ENCODE data around the gene GMPR. TPM values are rescaled to one million over a fixed set of nuclear protein-coding genes. Genes with fewer than 3 reads are reported as not detected.

Gene GMPR
- total RNA-seq, 1 donor from 2014 or later: 13.6 TPM

DNA sequence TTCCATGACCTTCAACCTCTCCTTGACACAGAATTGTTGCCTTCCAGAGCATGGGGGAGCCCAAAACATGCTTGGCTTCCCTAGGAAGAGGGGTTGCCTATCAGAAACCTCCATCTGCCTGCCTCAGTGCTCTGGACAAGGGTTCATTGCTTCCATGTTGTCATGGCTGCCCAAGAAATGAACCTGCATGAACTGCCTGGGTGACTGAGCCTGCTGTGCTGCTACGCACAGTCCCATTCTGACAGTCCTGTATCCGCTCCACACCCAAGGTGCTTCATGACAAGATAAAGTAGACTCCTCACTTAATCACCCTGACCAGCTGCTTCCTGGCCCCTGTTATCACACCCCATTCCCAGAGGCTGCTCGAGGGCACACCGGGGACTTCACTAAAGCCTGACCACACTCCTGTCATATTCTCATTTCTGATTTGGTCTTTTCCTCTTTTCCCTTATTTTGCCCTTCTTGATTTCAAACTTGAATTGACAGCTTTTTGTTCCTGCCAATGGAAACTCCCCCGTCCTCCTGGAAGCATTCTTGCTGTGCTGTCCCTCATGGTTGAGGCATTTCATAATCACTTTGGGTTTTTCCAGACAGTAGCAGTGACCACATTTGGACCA is 31.9 kb downstream of the GMPR start:
- DNase-seq (ENCODE audit: low read depth in 2 of 2): no peak

DNA sequence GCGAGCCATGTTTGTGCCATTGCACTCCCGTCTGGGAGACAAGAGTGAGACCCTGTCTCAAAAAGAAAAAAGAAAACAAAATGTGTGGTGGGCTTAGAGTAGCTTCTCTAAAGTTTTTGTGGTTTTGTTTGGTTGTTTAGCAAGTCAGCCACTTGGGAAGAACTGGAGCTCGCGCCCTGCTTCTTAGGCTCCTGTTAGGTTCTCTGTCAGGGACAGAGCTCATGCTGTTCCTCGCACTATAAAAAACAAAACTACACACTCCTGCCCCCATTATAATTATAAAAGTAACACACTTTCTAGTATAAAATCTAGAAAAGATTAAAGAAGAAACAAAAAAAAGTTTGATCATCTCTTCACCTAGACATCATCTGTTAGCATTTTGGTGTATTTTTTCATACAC is 33.0 kb downstream of the GMPR start:
- no peak for DNase-seq (ENCODE audit: low read depth in 2 of 2)

DNA sequence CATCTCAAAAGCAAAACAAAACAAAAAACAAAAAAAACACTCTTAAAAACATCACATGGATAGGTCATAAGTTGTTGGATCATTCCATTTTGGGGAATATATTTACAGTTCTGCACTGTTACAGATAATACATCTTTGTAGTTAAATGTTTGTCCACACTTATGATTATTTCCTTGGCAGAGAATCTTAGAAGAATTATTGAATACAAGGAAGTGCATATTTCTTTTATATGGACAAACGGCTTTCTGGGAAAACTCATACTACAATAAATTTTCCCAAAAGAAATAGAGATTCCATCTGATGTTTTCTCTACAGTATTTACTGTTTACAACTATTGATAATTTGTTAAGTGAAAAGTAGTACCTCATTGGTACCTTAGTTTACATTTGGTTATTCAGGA is 33.8 kb downstream of the GMPR start:
- no peak for DNase-seq (ENCODE audit: low read depth in 2 of 2)

DNA sequence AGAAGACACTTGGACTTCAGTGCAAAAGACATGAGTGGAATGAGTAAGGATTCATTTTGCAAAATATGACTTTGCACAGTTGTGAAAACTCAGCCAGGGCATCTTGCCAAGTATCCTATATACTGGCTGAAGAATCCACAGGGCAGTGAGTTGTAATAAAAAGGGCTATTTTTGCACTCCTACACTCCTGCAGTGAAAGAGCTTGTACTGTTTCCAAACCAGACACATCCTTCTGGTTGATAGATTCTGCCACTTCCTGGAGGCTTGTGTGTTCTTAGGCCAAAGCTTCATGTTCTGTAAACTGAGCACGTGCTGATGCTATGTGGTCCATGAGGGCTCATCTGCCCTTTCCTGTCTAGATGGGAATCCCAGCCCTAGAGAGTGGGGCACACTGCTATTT is 34.9 kb downstream of the GMPR start:
- peak in 1 of 2 donors; percentile 28 for DNase-seq (ENCODE audit: low read depth in 2 of 2)

DNA sequence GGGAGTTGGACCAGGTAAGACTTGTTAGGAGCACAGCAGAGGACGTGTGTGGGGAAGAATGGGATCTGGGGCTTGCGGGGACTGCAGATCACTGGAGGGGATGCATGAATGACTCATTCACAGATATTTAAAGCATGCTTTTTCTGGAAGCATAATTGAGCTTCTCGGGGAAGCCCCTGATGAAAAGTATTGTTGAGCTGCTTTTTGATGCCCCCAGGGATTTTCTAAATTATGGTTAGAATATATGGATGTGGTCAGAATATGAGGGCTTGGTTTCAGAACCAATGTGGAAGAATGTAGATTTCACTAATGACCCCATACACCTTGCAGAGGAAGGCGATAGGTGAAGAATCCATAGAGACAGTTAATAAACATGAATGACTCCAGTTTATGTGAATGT is 36.1 kb downstream of the GMPR start:
- no peak for DNase-seq (ENCODE audit: low read depth in 2 of 2)

DNA sequence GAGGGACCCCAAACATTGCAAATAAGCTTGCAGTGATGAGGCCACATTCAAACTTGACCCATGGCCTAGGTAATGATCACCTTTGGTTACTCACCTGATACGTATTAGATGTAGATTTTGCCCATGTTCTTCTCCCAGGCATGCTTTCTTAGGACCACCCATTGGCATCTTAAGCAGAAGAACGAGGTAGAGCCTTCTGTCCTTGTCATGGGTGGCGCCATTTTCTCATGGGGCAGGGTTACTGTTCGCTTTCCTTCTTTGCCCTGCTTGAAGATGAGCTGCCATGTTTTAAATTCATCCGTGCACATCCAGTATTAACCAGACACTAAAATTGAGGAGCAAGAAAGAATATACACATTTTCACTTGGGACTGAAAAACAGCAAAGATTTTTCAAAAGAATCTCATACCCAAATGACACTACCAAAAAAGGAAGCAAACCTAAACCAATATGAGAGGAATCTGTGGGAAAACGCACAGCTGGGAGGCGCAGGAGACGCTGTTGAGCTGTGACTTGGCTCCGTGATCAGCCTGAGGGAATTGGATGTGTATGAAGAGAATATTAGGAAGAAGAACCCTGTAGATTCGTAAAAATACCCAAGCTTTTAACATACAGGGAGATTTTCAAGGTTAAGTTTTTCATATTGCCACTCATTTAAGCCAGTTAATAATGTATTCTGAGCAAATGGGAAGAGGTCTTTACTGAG is 36.6 kb downstream of the GMPR start:
- DNase-seq (ENCODE audit: low read depth in 2 of 2): no peak

DNA sequence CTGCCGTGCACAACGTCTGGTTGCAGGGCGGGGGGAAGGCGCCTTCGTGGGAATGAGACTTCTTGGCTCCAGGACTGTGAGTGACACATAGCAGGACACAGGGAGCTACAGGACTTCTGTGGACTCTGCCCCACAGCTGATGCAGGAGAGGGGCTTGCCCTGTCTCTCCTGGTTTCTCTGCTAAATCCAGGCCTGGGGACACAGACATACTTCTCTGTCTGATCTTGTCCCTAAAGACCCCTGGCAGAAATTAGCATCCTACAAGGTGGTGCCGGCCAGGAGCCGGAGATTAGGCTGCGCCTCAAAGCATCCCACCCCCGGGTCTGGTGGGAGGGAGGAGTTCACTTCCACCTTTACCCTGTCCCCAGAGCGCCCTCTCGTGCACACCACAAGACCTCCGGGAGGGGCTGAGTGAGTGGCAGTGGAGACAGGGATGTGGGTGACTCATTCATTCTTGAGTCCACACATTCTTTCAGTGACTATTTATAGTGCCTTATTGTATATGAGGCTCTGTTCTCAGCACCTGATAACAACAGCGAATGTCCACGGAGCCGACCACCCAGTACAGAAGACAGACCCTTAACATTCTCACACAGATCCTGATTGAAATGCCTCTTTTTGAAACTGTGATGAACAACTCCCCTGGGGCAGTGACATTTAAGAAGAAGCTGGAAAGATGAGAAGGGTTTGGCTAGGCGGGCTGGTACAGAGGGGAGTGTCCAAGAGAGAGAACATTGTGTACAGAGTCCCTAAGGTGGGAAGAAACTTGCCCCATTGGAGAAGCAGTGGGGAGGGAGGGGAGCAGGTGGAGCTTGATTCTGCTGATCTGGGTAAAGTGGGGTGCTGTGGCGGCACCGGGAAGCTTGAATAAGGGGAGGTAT is 39.0 kb downstream of the GMPR start:
- DNase-seq (ENCODE audit: low read depth in 2 of 2): peak; percentile 21 to 96

DNA sequence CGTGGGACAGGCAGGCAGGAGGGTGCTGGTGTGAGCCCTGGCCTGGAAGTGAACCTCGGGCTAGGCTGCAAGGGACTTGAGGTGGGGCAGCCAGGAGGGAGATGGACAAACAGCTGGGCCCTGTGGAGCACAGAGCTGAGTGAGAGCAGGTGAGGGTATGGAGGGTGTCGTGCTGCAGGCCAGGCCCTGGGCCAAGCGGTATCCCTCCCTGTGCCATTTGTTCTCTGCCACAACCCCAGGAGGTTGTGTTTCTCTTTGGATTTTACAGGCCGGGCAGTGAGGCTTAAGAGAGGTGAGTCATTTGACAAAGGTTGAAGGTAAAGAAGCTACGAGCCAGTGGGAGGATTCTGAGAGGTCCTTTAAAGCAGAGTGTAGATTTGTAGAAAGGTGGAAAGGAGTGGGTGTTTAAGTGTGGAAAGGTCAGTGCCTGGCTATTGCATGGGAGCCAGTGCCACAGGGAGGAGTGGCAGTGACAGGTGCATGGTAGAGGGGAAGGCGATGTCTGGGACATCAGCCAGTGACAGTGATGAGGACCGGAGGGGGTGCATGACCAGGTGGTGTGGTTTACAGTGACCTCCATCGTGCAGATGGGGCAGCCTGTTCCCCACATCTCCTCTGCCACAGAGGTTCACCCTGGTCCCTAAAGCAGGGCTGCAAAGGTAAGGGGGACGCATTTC is 39.8 kb downstream of the GMPR start:
- DNase-seq (ENCODE audit: low read depth in 2 of 2): no peak

DNA sequence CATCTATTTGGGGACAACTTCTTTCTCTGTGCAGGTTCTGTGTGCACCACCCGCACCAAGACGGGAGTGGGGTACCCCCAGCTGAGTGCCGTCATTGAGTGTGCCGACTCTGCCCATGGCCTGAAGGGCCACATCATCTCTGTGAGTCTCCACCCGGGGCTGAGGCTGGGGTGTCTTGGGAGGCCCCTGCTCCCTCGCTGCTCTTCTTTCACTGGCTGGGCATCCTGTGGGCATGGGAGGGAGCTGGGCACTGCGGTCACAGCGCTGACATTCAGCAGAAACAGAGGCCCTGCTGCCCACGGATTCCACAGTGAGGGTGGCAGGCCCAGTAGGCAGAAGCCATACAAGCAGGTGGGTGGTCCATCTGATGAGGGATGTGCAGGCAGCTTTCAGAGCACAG is 40.4 kb downstream of the GMPR start:
- DNase-seq (ENCODE audit: low read depth in 2 of 2): no peak

DNA sequence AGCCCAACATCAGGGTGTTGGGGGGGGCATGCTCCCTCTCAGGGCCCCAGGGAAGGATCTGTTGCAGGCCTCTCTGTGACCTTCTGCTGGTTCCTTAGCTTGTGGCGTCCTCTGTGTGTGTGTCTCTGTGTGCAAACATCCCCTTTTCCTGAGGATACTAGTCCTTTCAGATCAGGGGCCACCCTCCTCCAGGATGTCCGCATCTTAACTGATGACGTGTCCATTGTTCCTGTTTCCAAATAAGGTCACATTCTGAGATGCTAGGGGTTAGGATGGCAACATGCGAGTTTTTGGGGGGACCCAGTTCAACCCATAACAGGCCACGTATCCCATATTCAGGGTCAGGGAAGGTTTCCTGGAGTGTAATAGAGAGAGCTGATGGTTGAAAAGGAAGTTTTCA is 40.9 kb downstream of the GMPR start:
- DNase-seq (ENCODE audit: low read depth in 2 of 2): no peak

DNA sequence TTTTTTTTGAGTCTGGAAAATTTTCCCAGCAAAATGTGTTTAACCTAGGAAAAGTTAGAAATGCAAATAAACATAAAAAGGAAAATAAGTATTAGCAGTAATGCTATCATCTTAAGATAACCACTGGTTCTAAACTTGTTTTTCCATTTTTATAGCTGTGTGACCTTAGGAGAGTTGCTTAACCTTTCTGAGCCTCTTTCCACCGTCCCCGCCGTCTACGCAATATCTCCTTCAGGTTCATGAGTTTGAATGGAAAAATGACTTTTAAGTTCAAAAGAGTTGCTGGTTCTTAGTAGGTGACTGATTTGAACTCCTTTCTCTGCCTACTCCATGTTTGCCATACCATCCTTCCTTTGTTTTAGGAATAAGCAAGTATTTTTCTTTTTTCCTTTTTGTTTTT is 44.0 kb downstream of the GMPR start:
- no peak for DNase-seq (ENCODE audit: low read depth in 2 of 2)

DNA sequence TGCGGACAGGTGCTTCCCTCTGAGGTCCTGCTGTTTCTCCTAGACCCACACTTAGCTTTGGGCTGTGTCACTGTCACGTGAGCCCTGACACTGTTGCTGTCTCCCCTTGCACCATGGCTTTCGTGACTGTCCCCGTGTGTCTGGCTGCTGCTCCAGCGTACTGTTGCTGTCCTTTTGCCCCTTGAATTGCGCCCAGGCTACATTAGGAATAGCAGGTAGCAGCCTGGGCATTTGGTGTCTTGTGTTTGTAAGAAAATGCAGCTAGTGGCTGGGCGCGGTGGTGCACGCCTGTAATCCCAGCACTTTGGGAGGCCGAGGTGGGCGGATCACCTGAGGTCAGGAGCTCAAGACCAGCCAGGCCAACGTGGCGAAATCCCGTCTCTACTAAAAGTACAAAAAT is 46.1 kb downstream of the GMPR start:
- DNase-seq (ENCODE audit: low read depth in 2 of 2): no peak

DNA sequence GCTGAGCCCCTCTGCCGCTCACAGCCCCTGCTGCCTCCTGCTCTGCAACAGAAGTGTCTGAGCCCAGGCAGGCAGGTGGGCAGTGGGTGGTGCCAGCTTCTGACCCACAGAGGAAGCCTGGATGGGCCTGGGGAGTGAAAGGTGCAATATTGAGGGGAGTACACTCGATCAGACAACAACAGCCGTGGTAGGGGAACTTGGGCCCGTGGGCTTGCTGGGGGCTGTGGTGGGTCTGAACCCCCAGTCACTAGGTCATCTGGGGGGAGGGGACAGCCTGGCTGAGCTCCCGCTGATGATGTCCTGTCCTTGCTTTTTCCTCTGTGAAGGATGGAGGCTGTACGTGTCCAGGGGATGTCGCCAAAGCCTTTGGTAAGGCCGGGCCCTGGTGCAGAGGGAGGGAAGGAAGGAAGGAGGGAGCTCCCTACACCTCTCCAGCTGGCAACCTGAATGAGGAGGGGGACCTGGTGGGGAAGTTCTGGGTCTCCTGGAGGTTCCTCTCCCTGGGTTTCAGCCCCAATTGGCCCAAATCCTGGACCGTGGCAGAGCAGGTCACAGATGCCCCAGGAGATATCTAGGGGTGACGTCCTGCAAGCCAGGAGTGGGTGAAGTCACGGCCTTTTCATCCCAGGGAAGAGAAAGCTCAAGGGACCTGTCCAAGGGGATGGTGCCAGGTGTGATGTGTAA is 47.2 kb downstream of the GMPR start:
- DNase-seq (ENCODE audit: low read depth in 2 of 2): no peak

DNA sequence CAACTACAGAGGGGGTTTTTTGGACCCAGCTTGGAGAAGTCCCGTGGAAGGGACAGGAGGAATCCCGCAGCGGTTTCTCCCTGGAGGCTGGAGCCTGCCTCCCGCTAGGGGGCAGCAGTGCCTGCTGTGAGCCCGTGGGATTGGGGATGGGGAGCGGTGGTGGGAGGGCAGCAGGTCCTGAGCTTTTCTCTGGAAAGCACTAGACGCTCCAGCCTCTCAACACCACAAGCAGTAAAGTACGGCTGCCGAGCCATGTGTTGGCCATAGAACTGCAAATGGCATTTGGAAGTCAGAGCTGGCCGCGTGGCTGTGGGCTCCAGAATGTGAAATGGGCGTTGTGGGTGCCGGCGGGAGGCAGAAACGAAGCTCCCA is 47.8 kb downstream of the GMPR start:
- peak; percentile 6 to 57 for DNase-seq (ENCODE audit: low read depth in 2 of 2)

DNA sequence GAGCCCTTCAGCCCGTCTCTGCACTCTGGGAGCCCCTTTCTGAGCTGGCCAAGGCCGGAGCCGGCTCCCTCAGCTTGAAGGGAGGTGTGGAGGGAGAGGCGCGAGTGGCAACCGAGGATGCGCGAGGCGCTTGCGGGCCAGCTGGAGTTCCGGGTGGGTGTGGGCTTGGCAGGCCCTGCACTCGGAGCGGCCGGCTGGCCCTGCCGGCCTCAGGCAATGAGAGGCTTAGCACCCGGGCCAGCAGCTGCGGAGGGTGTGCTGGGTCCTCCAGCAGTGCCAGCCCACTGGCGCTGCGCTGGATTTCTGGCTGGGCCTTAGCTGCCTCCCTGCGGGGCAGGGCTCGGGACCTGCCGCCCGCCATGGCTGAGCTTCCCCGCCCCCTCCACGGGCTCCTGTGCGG is 49.8 kb downstream of the GMPR start:
- DNase-seq (ENCODE audit: low read depth in 2 of 2): no peak

DNA sequence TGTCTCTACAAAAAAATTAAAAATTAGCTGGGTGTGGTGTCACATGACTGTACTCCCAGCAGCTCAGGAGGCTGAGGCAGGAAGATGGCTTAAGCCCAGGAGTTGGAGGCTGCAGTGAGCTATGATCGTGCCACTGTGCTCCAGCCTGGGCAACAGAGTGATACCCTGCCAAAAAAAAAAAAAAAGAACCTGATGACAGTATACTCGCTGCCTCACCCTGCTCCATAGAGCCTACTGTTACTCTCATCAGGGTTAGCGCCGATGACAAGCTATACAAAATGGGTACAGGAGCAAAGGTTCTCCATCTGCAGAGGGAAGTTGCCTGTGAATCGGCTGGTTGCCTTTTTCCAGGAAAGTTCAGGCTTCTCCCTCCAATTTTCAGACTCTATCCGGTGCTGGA is 53.4 kb downstream of the GMPR start:
- no peak for DNase-seq (ENCODE audit: low read depth in 2 of 2)

DNA sequence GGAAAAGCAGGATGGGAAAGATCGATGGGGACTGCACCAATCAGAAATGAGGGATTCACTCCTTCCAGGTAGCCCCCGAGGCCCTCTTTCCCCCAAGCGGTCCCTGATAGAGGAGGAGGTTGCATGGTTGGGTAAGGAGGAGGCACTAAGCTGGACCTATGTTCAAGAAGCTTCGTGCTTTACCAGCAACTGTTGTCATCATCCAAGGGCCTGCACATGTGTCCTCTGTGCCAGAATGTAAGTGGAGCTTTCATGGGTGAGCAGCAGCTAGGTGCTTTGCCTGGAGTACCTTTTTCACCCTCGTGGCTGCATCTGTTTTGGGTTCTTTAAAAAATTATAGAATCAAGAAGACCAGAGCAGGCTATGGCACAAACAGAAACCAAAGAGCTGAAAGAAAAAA is 54.0 kb downstream of the GMPR start:
- DNase-seq (ENCODE audit: low read depth in 2 of 2): no peak

DNA sequence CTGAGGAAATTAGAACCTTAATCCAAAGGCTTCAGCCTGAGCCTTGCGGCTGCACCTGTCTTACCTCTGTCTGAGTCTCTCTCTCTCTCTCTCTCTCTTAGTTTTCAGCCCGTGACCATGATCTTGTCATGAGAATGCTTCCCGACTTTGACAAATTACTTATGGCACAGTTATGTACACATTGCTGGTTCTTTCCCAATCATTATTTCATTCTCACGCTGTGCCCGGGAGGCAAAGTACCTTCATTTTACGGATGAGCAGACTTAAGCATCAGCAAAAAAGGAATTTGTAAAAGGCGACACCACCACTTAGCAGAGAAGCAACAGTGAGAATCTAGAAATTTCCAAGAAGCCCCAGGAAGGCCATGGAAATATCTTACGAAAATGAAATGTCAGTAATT is 54.6 kb downstream of the GMPR start:
- no peak for DNase-seq (ENCODE audit: low read depth in 2 of 2)

DNA sequence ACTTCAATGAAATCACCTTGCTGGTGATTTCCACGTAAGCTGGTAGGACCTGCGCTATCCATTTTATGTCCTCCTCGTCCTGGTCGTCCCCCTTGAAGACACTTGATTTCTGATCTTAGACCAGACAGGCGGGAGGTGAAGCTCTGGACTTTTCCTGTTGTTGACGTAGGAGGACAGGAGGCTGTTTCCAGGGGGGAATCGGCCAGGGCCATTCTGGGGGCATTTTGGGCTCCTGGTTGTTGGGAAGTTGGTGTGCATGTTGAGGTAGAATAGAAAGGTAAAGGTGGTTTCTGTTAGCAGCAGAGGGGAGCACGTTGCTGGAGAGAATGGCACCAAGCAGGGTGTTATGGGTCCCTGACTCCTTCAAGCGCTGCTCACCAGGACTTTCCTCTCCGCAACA is 56.0 kb downstream of the GMPR start:
- no peak for DNase-seq (ENCODE audit: low read depth in 2 of 2)

DNA sequence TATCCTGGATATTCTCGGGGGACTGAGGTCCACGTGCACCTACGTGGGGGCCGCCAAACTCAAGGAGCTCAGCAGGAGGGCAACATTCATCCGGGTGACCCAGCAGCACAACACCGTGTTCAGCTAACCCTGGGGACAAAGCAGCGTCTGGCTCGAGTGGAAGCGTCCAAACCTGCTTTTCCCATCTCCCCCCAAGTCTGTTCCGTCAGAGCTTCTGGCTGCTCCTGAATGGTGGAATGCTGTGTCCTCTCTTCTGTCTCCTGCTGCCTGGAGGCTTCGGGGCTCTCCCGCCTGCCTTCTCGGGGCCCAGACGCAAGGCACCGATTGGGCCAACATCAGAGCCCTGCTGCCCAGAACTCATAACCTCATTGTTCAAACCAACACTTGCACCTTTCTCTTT is 56.7 kb downstream of the GMPR start:
- DNase-seq (ENCODE audit: low read depth in 2 of 2): no peak

DNA sequence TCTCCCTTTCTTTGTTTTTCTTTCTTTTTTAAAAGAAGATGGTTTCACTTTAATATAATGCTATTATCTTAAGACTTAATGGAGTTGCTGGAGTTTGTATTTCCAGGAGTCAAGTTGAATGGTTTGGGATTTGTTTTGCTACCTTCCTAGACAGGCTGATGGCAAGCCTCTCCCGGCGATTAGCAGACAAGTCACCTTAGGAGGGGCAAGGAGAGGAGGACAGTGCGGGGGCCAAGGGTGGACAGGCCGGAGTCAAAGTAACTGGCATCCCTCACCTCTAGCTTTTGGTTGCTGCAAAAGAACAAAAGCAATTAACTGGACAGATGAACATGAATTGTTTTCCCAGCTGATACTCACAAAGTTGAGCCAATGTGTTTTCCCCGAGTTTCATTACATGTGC is 57.1 kb downstream of the GMPR start:
- DNase-seq (ENCODE audit: low read depth in 2 of 2): no peak
